ENCODE data around the gene KISS1R. TPM values are rescaled to one million over a fixed set of nuclear protein-coding genes. Genes with fewer than 3 reads are reported as not detected.

KISS1R gene
- total RNA-seq, 2 donors from 2014 or later: not detected

DNA sequence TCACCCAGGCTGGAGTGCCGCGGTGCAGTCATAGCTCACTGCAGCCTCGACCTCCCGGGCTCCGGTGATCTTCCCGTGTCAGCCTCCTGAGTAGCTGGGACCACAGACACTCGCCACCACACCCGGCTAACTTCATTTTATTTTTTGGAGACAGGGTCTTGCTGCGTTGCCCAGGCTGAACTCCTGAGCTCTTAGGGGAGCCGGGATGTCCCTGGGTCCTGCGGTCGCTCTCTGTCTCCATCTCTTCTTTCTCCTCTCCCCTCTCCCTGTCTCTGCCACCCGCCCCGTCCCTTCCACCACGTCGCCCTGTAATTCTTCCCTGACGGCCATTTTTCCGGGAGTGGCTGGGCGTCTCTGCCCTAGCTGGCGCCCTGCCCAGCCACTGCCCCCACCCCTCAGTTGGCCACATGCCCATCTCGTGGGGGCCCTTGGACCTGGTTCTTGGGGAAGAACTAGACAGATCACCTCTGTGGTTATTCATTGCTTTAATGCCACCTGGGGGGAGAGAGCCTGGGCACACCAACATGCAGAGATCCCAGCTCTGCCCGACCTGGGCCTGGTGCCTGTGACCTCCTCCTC lies 27.6 kb downstream of the KISS1R start:
- Histone ChIP-seq H3K9me3 (no peaks in the 10 kb centered on the region), H3K36me3 (no peaks in the 10 kb centered on the region), H3K4me1 (replicated peaks) (peaks cover 3% of the 10 kb centered on the region), H3K27ac (no peak overlapping the region), H3K27me3 (replicated peaks; ENCODE audit: insufficient read depth) (no peaks in the 10 kb centered on the region), H3K4me3 (no peak overlapping the region)
- intact Hi-C loops (cut with DNase I): no loop called here
- no peak for DNase-seq (ENCODE audit: low spot score)
- WGBS: 67% methylated on average over 22 of the region's 22 CpGs
- TF ChIP-seq POLR2A (IDR thresholded peaks at IDR 0.05) (no peak), POLR2AphosphoS5 (IDR thresholded peaks at IDR 0.05) (no peak)
- TF ChIP-seq, protein P1, sequence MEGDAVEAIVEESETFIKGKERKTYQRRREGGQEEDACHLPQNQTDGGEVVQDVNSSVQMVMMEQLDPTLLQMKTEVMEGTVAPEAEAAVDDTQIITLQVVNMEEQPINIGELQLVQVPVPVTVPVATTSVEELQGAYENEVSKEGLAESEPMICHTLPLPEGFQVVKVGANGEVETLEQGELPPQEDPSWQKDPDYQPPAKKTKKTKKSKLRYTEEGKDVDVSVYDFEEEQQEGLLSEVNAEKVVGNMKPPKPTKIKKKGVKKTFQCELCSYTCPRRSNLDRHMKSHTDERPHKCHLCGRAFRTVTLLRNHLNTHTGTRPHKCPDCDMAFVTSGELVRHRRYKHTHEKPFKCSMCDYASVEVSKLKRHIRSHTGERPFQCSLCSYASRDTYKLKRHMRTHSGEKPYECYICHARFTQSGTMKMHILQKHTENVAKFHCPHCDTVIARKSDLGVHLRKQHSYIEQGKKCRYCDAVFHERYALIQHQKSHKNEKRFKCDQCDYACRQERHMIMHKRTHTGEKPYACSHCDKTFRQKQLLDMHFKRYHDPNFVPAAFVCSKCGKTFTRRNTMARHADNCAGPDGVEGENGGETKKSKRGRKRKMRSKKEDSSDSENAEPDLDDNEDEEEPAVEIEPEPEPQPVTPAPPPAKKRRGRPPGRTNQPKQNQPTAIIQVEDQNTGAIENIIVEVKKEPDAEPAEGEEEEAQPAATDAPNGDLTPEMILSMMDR (IDR thresholded peaks at IDR 0.05): no peak

DNA sequence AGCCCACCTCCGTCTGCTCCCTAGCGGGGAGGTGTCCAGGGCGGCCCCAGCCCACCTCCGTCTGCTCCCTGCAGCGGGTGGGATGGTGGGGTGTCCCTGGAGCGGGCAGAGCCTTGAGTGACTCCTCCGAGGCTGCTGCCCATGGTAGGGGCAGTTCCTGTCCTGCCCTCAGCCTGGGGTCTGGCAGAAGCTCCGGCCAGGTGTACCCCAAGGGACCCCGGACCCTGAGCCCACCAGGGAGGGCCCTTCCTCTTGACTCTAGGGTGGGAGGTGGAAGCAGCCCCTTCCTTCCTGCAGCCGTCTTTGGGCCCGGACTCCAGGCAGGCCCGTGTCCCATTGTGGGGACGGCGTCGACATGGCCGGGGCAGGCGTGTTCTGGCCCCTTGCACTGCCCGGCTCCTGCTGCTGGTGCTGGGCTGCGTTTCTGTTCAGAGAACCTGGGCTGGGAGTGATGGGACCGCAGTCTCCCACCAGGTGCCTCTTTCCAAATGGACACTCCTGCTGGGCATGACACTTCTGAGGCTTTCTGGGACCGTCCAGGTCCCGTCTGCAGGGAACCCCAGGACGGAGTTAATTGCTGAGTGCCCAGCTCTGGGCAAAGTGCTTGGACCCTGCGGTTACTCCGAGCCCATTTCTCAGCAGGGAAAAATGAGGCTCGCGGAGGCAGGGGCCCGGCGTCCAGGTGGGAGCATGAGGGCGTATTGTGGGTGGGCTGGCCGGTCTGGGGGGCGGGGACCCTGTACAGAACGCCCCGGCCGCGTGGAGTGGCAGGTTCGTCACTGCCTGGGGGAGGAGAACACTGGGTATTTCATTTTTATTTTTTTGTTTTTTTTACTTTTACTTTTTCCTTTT lies 28.5 kb downstream of the KISS1R start:
- Histone ChIP-seq H3K4me3 (no peak overlapping the region), H3K27ac (no peak overlapping the region), H3K4me1 (replicated peaks) (no peaks in the 10 kb centered on the region), H3K27me3 (replicated peaks; ENCODE audit: insufficient read depth) (no peaks in the 10 kb centered on the region), H3K36me3 (no peaks in the 10 kb centered on the region), H3K9me3 (no peaks in the 10 kb centered on the region)
- DNase-seq (ENCODE audit: low spot score): no peak
- intact Hi-C loops (cut with DNase I): no loop called here
- 91% methylated on average over 37 of the region's 37 CpGs for WGBS
- TF ChIP-seq POLR2AphosphoS5 (IDR thresholded peaks at IDR 0.05): no peak
- TF ChIP-seq POLR2A (IDR thresholded peaks at IDR 0.05): no peak
- TF ChIP-seq, protein P1 (IDR thresholded peaks at IDR 0.05): no peak

DNA sequence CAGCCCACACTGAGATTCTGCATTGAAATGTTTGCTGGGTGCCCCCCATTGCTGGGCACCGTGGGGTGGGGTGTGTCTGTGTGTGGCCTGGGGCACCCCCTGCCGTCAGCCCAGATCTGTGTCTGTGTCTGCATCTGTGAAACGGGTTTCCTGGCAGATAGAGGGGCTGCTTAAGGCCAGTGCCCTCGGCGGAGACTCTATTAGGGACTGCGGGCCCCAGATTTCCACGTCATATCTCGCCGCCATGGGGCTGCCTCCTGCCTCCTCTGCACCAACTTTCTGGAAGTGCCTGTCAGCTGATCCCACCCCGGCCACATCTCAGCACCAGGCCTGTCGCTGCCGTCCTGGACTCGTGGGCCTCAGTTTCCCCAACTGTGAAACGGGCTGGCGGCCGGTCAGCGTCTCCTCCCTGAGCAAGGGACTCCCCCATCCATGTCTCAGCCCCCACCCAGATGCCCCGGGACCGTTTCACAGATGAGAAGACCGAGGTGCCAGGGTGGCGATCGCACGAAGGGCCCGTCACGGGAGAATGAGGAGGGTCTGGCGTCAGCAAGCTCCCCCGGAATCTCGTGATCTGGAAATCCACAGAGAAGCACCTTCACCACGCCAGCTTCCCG lies 30.1 kb downstream of the KISS1R start:
- H3K27ac ChIP-seq: no peak overlapping the region
- H3K9me3 ChIP-seq: no peaks in the 10 kb centered on the region
- 89% methylated on average over 30 of the region's 30 CpGs for WGBS
- no peaks in the 10 kb centered on the region for H3K36me3 ChIP-seq
- H3K4me3 ChIP-seq: no peak overlapping the region
- no peaks in the 10 kb centered on the region for H3K27me3 ChIP-seq (replicated peaks; ENCODE audit: insufficient read depth)
- TF ChIP-seq POLR2AphosphoS5 (IDR thresholded peaks at IDR 0.05) (no peak), POLR2A (IDR thresholded peaks at IDR 0.05) (no peak)
- TF ChIP-seq, protein P1 (IDR thresholded peaks at IDR 0.05): no peak
- no peak for DNase-seq (ENCODE audit: low spot score)
- intact Hi-C loops (cut with DNase I): no loop called here
- H3K4me1 ChIP-seq (replicated peaks): no peaks in the 10 kb centered on the region

DNA sequence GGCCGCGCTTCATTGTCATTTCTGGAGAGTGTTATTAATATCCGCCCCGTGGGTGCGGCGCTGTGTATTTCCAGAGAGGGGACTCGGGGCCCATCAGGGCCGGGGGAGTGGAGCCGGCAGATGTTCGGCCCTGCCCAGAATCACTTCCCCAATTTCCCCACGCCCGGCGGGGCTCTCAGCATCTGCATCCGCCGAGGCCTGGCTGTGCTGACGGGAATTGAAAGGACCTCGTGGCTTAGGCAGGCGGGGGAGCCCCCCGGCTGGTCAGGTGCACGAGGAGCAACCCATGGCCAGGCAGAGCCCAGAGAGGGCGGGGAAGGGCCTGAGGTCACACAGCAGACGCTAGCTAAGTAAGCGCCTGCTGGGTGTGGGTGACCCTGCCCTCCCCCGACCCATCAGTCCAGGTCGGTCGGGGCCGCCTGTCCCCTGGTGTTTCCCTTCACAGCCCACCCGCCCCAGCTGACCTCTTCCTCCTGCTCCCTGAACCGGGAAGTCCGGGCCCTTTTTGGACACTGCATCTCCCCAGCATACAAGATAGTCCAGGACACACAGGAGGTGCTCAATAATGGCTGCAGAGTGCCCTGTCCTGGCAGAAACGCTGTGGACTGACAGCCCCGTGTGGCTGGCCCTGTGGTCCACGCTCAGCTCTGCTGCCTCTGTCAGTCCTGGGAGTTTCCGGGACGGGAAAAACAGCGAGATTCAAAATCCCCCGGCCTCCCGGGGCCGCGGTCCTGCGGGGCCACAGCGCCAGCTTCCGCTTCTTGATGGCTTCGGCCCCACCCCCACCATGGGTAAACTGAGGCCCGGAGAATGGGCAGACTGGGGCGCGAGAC lies 30.8 kb downstream of the KISS1R start:
- TF ChIP-seq, protein P1 (IDR thresholded peaks at IDR 0.05): no peak
- TF ChIP-seq POLR2AphosphoS5 (IDR thresholded peaks at IDR 0.05): no peak
- no peak for TF ChIP-seq POLR2A (IDR thresholded peaks at IDR 0.05)
- intact Hi-C loops (cut with DNase I): no loop called here
- H3K27me3 ChIP-seq (replicated peaks; ENCODE audit: insufficient read depth): no peaks in the 10 kb centered on the region
- DNase-seq (ENCODE audit: low spot score): no peak
- H3K27ac ChIP-seq: no peak overlapping the region
- no peaks in the 10 kb centered on the region for H3K36me3 ChIP-seq
- H3K4me1 ChIP-seq (replicated peaks): peaks cover 3% of the 10 kb centered on the region
- H3K9me3 ChIP-seq: no peaks in the 10 kb centered on the region
- H3K4me3 ChIP-seq: no peak overlapping the region
- 92% methylated on average over 47 of the region's 47 CpGs for WGBS
